Cerebellar cortex (tissue), 1 donor: ENCODE results near the gene TTC28.
A peak's percentile ranks its signal among the peaks of the same experiment; 100 is the strongest.

Experiments
- DNase-seq: peaks from one replicate; pipeline ENCODE4 v3.0.0-alpha.2; 2015; ENCODE audit warnings: low spot score

Gene TTC28

GRCh38 chr22:28001171-28001835 is 678.3 kb downstream of the TTC28 start:
- DNase-seq, result no peak

DNA sequence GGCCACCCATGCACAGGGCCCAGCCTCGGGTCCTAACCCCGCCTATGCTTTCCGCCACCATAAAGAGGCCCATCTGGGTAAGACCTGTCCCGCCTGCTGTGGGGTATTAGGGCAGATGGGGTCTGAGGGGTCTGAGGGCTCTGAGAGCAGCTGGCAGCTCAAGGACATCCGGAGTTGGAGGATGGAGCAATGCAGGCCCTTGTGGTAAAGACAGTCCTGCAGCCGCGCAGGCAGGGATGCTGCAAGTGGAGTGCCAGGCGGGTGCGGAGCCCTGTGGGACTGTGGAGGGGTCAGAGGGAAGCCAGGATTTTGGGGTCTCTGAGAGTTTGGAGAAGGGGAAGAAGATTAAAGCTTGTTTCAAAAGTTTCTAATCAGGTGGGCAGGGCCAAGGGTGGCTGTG is 679.3 kb downstream of the TTC28 start:
- no peak for DNase-seq

DNA sequence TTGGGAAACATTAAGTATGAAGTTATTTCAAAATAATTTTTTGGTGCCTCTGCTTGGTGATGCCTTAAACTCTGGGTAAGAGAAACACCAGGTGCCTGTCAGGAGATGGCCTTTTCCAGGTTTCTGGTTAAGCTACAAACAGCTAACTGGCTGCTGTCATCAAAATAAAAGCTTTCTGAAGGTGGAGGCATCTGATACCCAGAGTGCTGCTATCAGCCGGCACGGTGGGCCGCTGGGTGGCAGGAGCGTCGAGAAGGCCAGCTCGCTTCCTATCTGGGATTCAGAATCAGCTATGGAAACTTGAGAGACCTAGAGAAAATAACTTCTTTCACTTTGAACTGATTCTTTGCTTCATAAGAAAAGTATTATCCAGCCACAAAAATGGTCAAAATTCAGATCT is 679.8 kb downstream of the TTC28 start:
- DNase-seq, result no peak

DNA sequence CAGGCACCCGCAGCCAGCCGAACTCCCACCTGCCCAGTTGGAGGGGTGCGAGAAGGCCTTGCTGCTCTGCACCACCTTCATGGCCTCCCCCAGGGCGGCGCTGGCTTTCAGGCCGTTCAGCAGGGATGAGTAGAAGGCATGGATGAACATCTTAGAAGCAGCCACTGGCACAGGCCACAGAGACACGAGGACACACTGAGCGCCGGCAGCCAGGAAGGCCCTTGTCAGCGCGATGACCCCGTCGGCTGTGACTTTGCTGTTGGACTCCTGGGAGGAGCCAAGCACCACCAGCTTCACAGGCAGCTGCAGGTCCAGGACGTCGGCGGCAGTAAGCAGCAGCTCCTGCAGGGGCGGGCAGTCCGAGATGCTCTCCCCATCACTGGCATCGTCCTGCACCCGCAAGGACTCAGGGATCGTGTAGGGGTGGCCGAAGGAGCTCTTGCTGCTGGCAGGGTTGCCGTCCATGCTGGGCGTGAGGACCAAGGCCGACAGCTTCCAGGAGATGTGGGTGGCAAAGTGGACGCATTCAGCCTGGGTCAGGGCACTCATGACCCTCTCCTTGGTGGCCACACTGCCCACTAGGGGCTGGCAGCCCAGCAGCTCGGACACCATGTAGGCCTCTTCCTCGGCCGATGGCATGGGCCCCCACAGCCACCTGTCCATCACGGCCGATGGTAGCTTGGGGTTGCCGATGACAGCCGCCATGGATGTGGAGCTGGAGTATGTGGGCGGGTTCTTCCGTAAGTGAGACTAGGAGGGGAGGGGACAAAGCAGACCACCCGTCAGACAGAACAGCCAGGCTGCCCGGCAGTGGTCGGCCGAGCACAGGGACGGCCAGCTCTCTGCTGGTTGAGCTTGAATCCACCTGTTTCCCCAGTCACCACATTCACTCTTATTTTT is 680.9 kb downstream of the TTC28 start:
- DNase-seq, result no peak

DNA sequence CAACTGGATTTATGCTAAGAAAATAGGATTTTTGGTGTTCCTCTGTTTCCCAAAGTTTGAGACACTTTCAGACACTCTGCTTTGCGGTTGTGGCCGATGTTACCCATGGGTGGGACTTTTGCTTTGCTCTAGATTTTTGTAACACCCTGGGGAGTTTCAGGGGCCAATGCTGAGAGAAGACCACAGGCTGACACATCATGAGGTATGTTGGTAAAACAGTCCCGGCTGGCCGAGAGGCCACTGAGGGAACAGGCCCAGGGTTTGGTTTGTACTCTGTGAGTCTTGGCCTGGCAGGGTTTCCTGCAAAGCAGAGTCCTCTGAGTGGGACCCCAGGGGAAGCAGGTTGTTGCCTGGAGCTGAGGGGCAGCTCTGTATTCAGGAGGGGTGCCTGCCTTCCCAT is 682.1 kb downstream of the TTC28 start:
- DNase-seq, result no peak

DNA sequence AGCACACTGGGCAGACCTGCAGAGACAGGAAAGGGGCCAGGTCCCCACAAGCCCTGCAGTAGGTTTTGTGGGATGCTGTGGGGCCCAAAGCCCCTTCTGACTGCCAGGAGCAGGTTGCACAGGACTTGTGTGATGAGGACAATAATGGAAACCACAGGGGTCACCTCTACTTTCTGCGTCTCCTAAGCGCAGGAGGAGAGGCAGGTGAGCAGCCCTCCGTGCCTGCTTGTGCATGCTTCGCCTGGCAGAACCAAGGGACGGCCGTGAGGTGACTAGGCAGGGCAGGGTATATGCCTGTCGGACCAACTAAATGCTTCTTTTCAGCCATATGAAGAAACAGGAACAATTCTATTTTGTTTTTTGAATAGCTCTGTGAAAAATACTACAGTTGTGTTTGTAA is 682.7 kb downstream of the TTC28 start:
- DNase-seq, result no peak

GRCh38 chr22:27996529-27996925 is 683.1 kb downstream of the TTC28 start:
- DNase-seq, result no peak

DNA sequence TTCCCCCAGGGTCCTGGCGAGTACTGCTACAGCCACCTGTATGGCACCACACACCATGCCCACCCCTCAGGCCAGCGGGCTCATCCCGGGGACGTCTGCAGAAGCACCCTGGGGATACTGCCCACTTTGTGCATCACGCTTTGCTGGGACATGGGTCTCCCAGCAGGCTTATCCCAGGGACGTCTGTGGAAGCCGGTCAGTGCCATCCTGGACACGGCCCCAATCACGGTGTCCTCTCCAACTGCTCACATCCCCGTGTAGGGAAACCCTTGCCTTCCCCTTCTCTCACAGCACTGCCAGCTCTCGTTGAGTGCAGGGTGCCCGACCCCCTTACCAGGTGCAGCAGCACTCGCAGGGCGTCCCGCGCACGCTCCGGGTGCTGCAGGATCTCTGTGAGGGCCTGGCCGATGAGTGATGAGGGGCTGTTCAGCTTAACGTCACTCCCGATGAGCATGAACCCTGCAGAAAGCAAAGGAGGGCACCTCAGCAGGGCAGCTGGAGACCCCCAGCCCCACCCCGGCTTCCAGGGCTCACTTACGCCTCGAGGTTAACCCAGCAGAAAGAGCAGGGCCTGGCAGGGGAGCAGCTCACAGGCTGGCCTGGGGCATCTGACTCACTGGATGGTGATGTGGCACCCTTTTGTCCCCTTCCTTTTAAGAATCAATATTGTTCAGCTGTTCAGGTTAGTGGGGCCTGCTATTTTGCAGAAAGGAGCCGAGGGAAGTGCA is 683.7 kb downstream of the TTC28 start:
- no peak for DNase-seq

- DNase-seq, result no peak
Measured at GRCh38 chr22:27994481-27995331, 684.9 kb downstream of the TTC28 start.

DNA sequence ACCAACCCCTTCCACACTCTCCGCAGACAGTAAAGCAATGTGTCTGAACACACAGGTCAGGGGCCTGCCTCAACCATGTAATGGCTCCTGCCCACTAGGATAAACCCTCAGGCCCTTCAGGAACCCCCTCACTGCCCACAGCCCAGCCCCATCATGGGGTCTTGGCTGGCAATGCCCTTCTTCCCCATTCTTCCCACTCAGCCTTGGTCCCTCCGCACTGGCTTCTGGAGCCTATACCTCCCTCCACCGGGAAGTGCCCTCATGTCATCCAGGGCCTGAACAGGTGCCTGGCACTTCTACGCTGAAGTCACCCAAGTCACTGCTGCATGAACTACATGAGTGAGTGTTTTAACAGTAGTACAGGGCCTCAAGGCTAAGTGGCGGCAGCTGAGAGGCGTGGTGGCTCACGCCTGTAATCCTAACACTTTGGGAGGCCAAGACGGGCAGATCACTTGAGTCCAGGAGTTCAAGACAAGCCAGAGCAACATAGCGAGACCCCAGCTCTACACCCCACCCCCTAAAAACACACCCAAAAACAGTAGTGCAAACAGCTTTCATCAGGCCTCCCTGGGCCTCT is 685.8 kb downstream of the TTC28 start:
- no peak for DNase-seq

DNA sequence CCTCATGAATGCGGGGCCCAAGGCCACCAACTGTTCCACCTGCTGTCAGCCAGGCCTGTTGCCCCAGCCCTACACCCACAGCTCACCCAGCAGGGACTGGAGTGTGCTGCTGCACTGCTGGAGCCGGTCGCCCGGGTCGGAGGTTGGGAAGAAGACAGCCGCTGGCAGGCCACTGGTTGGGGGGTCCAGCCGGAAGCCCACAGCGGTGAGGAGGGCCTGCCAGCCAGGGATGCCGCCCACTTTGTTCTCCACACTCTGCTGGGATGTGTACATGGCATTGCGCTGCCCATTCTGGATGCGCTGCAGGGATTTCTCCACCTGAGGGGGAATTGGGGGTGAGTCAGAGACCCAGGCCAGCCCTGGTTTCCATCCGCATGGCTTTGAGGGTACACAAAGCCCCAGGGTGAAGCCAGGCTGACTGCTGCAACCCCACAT is 686.4 kb downstream of the TTC28 start:
- no peak for DNase-seq

- DNase-seq, result peak; percentile 74
Measured at GRCh38 chr22:27992294-27993165, 687.1 kb downstream of the TTC28 start.

DNA sequence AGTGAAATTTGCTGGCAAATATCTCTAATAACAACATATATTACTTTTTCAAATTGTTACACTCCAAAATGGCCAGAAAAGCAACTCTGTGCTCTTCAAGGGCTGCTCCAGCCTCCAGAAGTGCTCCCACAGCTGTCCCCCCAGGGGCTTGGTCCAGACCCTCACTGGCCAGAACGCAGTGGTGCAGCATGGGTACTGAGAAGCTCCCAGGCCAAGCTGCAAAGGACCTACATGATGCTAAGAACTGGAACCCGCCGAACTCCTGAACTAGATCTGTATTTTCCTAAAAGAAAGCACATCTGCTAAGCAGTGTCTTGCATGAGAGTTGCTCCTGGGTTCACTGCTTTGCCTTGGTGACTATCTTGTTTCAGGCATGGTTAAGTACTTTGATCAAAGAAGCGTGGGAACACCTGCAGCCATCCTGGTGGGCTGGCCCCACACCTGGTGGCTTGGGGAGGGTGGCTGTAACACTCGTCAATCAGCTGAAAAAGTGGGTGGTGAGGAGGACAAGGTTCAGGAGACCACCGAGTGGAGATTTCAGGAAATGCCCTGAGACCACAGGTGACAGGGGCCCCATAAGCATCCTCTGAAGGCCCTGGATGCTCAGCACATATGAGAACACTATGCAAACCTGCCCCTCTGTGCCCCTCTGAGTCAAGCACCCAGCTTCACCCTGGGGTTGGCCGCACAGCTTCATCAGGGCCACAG is 687.9 kb downstream of the TTC28 start:
- peak; percentile 11 for DNase-seq

DNA sequence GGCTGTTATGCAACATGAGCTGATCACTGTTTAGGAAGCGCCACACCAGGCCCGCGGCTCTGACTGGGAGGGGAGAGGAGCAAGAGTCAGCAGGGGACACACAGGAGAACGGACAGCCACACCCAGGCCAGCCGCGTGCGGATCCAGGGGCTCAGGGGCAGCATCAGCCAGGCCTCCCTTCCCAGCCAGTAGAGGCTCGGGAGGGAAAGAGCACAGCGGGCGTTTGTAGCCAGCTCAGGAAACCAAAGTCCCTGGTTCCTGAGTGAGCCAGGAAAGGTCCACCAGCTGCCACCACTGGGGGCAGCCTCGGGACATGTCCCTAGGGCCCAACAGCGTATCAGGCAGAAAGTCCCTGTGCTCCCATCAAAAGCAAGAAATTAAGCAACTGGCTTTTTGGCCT is 688.8 kb downstream of the TTC28 start:
- peak; percentile 11 for DNase-seq

DNA sequence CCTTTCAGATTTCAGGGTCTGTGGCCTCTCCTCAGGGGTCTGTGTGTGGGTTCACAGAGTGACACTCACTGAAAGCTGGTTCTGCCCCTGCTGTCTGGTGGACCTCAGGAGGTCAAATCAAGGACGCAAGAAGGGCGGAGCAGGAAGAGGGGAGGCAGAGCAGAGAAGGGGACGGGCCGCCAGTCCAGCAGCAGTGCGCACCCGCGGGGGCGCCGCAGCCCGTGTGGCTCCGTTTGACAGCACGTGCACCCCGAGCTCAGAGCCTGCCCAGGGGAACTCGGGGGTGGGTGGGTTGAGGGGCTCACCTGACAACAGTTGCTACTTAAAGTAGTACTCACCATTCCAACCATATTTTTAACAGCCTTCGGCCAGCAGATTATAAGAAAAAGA is 689.2 kb downstream of the TTC28 start:
- no peak for DNase-seq

GRCh38 chr22:27989758-27990450 is 689.7 kb downstream of the TTC28 start:
- no peak for DNase-seq

DNA sequence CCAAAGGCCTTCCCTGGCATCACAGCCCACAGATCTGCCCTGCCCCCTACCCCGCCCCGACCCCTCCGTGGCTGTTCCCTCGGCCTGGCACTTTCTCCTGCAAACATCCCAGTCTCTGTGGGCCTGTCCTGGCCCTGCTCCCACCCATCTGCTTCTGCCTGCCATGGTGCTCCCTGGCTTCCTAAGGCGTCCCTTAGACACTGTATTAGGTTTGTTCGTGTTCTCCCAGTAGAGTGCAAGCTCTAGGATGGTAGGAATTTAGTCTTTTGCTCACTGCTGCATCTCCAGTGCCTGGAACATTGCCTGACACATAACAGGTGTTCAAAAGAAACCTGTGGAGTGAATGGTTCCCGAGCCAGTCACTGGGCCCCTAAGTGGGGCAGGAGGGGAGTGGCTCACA is 690.9 kb downstream of the TTC28 start:
- peak; percentile 56 for DNase-seq

DNA sequence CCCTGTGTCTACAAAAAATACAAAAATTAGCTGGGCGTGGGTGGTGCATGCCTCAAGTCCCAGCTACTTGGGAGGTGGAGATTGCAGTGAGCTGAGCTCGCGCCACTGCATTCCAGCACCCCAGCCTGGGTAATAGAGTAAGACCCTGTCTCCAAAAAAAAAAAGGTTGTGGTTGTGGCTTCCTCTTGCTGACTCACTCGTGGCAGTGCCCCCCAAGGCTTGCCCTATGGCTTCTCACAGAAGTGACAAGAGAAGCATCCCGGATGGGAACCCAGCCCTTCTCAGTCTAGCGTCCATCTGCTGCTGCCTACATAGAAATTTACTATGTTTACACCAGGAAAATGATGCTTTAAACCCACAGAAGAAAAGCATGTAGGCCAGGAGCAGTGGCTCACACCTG is 692.1 kb downstream of the TTC28 start:
- peak; percentile 22 for DNase-seq

- DNase-seq, result no peak
Measured at GRCh38 chr22:27986937-27987336, 692.7 kb downstream of the TTC28 start.
